OCI-LY7 (cell line): ENCODE results near the gene PRR16. TPM values are rescaled to one million over a fixed set of nuclear protein-coding genes. Genes with fewer than 3 reads are reported as not detected.

ENCODE experiments used
- BruUV-seq: library from RNA; stranded (reverse); fragments of 400-500 nt; replicated peaks from 2 replicates; lab custom pipeline; 2021; lab: Mats Ljungman, UMichigan
- CTCF ChIA-PET: fragments of 300-600 bp; sonication (Branson Sonifier 250); formaldehyde crosslinking; loops from one replicate; lab custom pipeline; 2022; ENCODE audit warnings: antibody characterized with exemption; ENCODE audit not compliant: unreplicated experiment; lab: Charles Lee
- POLR2A ChIA-PET: fragments of 300-600 bp; sonication (Branson Sonifier 250); formaldehyde crosslinking; loops from one replicate; lab custom pipeline; 2022; ENCODE audit warnings: antibody characterized with exemption; lab: Charles Lee
- DNase-seq: peaks from one replicate; pipeline ENCODE4 v3.0.0-alpha.2; 2015; ENCODE audit warnings: low spot score
- H2AFZ ChIP-seq: fragments of 200-600 bp; sonication (generic), shearing (Covaris generic); 2 replicates; pipeline ENCODE4 v1.6.1; 2014; ENCODE audit warnings: mild to moderate bottlenecking, antibody characterized with exemption, low read length, moderate library complexity
- H3K27ac ChIP-seq: fragments of 200-600 bp; sonication (generic); 2 replicates; pipeline ENCODE4 v1.5.1; 2014; ENCODE audit warnings: mixed run types, low read depth, mild to moderate bottlenecking, moderate library complexity, low read length, inconsistent platforms; ENCODE audit not compliant: poor library complexity, severe bottlenecking
- H3K36me3 ChIP-seq: fragments of 200-600 bp; sonication (generic); 2 replicates; pipeline ENCODE4 v1.6.1; 2014; ENCODE audit warnings: mild to moderate bottlenecking, antibody characterized with exemption, low read length, moderate library complexity, mixed read lengths; ENCODE audit not compliant: insufficient read depth
- H3K4me1 ChIP-seq: fragments of 200-600 bp; sonication (generic); 2 replicates; pipeline ENCODE4 v1.5.1; 2014; ENCODE audit warnings: mild to moderate bottlenecking, low read length; ENCODE audit not compliant: insufficient read depth, poor library complexity, severe bottlenecking
- H3K4me2 ChIP-seq: fragments of 200-600 bp; sonication (generic); 2 replicates; pipeline ENCODE4 v1.6.1; 2014; ENCODE audit warnings: mild to moderate bottlenecking, low read length
- H3K4me3 ChIP-seq: fragments of 200-600 bp; sonication (generic); 2 replicates; pipeline ENCODE4 v1.5.1; 2014; ENCODE audit warnings: mild to moderate bottlenecking, low read depth, low read length; ENCODE audit not compliant: poor library complexity, severe bottlenecking
- H3K79me2 ChIP-seq: fragments of 200-600 bp; sonication (generic); 2 replicates; pipeline ENCODE4 v1.6.1; 2016; ENCODE audit warnings: low read depth, mild to moderate bottlenecking, low read length, moderate library complexity, mixed read lengths; ENCODE audit not compliant: insufficient read depth
- H3K9me2 ChIP-seq: fragments of 200-600 bp; sonication (generic); 2 replicates; pipeline ENCODE4 v1.6.1; 2016; ENCODE audit warnings: mild to moderate bottlenecking, low read length, mixed read lengths; ENCODE audit not compliant: insufficient read depth
- H3K9me3 ChIP-seq: fragments of 200-600 bp; sonication (generic); 2 replicates; pipeline ENCODE4 v1.6.1; 2014; ENCODE audit warnings: mild to moderate bottlenecking, mixed run types, low read length, mixed read lengths
- H4K20me1 ChIP-seq: fragments of 200-600 bp; sonication (generic); 2 replicates; pipeline ENCODE4 v1.6.1; 2014; ENCODE audit warnings: mild to moderate bottlenecking, antibody characterized with exemption, low read length, moderate library complexity, mixed read lengths; ENCODE audit not compliant: insufficient read depth
- EZH2phosphoT487 ChIP-seq: fragments of 200-600 bp; sonication (generic); IDR thresholded peaks from 2 replicates; pipeline ENCODE4 v1.6.1; 2018; ENCODE audit warnings: low read depth, borderline replicate concordance, mild to moderate bottlenecking, mixed run types, antibody characterized with exemption, low read length, moderate library complexity, mixed read lengths
- intact Hi-C: fragments of 100-400 bp; cut with micrococcal nuclease; formaldehyde crosslinking; loops from one replicate; pipeline ENCODE4 v1.10.0; 2022; ENCODE audit not compliant: unreplicated experiment
- total RNA-seq, 2 experiments: library from RNA; depleted of rRNA in 1 of 2; stranded (reverse); fragments of >200 nt in 1 of 2; shearing (Covaris generic) in 1 of 2; gene quantifications; 2 replicates each; pipeline ENCODE4 v1.2.3, GENCODE V29; 2014 to 2022
- TF ChIP-seq, protein P1 (sequence below): fragments of 200-600 bp; sonication (generic); conservative IDR thresholded peaks from 2 replicates; pipeline ENCODE4 v1.5.1; 2014; ENCODE audit warnings: mild to moderate bottlenecking, antibody characterized with exemption, low read length, moderate library complexity, mixed read lengths

Gene PRR16
- total RNA-seq, 2 experiments from 2014 or later: not detected

DNA sequence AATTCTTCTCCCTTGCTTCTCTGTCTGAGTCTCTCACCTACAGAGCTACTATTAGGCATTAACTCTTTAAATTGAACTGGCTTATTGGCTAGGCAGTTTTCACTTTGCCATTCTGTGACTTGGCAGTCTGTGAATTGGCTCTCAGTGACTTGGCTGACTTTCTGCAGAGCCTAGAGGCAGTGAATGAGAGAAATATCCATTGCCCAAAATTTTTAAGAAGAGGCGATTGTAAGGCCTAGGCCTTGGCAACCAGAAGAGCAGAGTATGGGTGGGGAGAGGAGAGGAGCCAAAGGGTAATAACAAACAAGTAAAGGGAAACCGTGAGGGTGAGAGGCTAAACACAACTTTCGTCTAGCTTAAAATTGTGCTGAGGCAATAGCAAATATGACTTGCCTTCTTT, 176.7 kb downstream of the PRR16 start:
- POLR2A ChIA-PET: no interaction called here
- Histone ChIP-seq H3K27ac (no peak overlapping the region), H3K4me2 (no peak overlapping the region), H3K79me2 (no peaks in the 10 kb centered on the region), H2AFZ (no peak overlapping the region), H3K36me3 (no peaks in the 10 kb centered on the region), H3K9me3 (no peaks in the 10 kb centered on the region), H3K4me3 (no peak overlapping the region), H4K20me1 (no peaks in the 10 kb centered on the region), H3K9me2 (no peaks in the 10 kb centered on the region), H3K4me1 (no peaks in the 10 kb centered on the region)
- CTCF ChIA-PET: no interaction called here
- TF ChIP-seq EZH2phosphoT487: no peak
- TF ChIP-seq, protein P1, sequence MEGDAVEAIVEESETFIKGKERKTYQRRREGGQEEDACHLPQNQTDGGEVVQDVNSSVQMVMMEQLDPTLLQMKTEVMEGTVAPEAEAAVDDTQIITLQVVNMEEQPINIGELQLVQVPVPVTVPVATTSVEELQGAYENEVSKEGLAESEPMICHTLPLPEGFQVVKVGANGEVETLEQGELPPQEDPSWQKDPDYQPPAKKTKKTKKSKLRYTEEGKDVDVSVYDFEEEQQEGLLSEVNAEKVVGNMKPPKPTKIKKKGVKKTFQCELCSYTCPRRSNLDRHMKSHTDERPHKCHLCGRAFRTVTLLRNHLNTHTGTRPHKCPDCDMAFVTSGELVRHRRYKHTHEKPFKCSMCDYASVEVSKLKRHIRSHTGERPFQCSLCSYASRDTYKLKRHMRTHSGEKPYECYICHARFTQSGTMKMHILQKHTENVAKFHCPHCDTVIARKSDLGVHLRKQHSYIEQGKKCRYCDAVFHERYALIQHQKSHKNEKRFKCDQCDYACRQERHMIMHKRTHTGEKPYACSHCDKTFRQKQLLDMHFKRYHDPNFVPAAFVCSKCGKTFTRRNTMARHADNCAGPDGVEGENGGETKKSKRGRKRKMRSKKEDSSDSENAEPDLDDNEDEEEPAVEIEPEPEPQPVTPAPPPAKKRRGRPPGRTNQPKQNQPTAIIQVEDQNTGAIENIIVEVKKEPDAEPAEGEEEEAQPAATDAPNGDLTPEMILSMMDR: no peak
- intact Hi-C loops: no loop called here
- no peak for DNase-seq
- no TSS peak for BruUV-seq

DNA sequence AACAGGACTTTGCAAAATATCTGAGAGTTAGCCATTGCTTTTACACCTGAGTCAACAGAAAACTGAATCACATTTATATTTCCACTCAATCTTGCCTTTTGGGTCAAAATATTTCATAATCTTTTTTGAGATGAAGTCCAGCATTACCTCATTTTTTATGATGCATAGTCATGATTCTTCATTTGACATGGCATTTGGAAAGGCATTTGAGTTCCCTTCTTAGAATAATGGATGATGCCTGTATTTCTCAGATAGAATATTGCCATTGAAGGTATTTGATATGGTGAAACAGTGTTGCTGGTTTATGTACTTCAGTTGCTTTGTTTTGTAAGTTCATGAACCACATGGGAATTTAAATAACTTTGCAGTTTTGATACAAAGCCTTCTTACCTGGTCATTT, 180.4 kb downstream of the PRR16 start:
- no TSS peak for BruUV-seq
- no peaks in the 10 kb centered on the region for H3K36me3 ChIP-seq
- no peaks in the 10 kb centered on the region for H3K79me2 ChIP-seq
- ChIA-PET POLR2A (no interaction called here), CTCF (no interaction called here)
- no peaks in the 10 kb centered on the region for H3K9me3 ChIP-seq
- no peaks in the 10 kb centered on the region for H3K9me2 ChIP-seq
- no peaks in the 10 kb centered on the region for H3K4me1 ChIP-seq
- H3K4me3 ChIP-seq: no peak overlapping the region
- H3K4me2 ChIP-seq: no peak overlapping the region
- no peak overlapping the region for H2AFZ ChIP-seq
- DNase-seq: no peak
- TF ChIP-seq EZH2phosphoT487: no peak
- TF ChIP-seq, protein P1: no peak
- intact Hi-C loops: no loop called here
- no peaks in the 10 kb centered on the region for H4K20me1 ChIP-seq
- no peak overlapping the region for H3K27ac ChIP-seq

DNA sequence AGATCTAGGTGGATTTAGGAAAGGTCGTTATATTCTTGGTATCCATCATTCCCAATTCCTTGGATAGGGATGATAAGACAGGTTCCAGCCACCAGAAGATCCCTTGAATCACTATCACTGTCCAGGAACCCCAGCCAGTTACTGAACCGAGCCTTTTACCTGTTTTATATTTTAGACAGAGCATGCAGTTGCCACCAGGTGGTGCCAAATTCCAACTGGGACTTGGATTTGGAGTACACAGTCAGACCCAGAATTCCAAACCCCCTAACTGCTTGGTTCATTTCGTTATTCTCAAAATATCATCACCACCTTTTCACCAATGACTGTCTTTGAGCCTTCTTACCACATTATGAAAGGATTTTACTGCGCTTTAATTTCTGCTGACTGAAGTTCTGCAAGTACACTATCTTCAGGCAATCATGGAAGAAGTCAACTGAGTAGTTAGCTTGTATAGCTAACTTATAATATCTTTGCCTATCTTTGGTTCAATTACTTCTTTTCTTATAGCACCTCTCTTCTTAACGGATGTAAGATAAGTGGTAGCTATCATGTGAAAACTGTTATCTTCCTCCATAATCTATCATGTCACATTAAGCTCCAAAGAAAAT, 191.8 kb downstream of the PRR16 start:
- Histone ChIP-seq H3K79me2 (no peaks in the 10 kb centered on the region), H3K4me1 (no peaks in the 10 kb centered on the region), H4K20me1 (no peaks in the 10 kb centered on the region), H3K36me3 (no peaks in the 10 kb centered on the region), H2AFZ (no peak overlapping the region), H3K4me2 (no peak overlapping the region), H3K9me2 (no peaks in the 10 kb centered on the region), H3K27ac (no peak overlapping the region), H3K9me3 (no peaks in the 10 kb centered on the region), H3K4me3 (no peak overlapping the region)
- TF ChIP-seq EZH2phosphoT487: no peak
- TF ChIP-seq, protein P1: peak; percentile 79
- intact Hi-C loops: no loop called here
- POLR2A ChIA-PET: interaction anchor here (0.7 kb wide), 1 partner anchor 295 kb away, joined by 5 read pairs; no protein-coding TSS in a partner anchor
- CTCF ChIA-PET: no interaction called here
- peak; percentile 19 for DNase-seq
- BruUV-seq: no TSS peak
